GM19328 (cell line): ENCODE results near the gene GAL3ST2.
"Not testable (repeated sequence)": the region's sequence is repeated elsewhere in the genome, so short reads cannot be mapped to it uniquely, and the experiment has no call there.

Experiments
- ATAC-seq: cut with Tn5 transposase; IDR thresholded peaks from one replicate; pipeline ENCODE4 v1.9.1; 2021; ENCODE audit warnings: mild to moderate bottlenecking, moderate library complexity; ENCODE audit not compliant: unreplicated experiment

The GAL3ST2 gene

GRCh38 chr2:241746084-241746483 is 30.5 kb upstream of the GAL3ST2 start:
- no peak for ATAC-seq

- no peak for ATAC-seq
These were observed 28.0 kb upstream of the GAL3ST2 start for GRCh38 chr2:241748468-241749256.

GRCh38 chr2:241750076-241750840 is 26.4 kb upstream of the GAL3ST2 start:
- no peak for ATAC-seq

GRCh38 chr2:241751152-241751551 is 25.5 kb upstream of the GAL3ST2 start:
- no peak for ATAC-seq

- ATAC-seq: no peak
These were observed 24.8 kb upstream of the GAL3ST2 start for GRCh38 chr2:241751776-241752175.

- ATAC-seq: no peak
These were observed 24.4 kb upstream of the GAL3ST2 start for GRCh38 chr2:241752253-241752652.

- no peak for ATAC-seq
These were observed 23.8 kb upstream of the GAL3ST2 start for GRCh38 chr2:241752689-241753276.

GRCh38 chr2:241753493-241753892 is 23.1 kb upstream of the GAL3ST2 start:
- no peak for ATAC-seq

GRCh38 chr2:241754042-241754441 is 22.6 kb upstream of the GAL3ST2 start:
- no peak for ATAC-seq

- ATAC-seq: no peak
These were observed 21.5 kb upstream of the GAL3ST2 start for GRCh38 chr2:241755166-241755565.

GRCh38 chr2:241755777-241756176 is 20.8 kb upstream of the GAL3ST2 start:
- no peak for ATAC-seq

GRCh38 chr2:241759067-241759807 is 17.4 kb upstream of the GAL3ST2 start:
- ATAC-seq: no peak

- not testable (repeated sequence) for ATAC-seq
These were observed 16.7 kb upstream of the GAL3ST2 start for GRCh38 chr2:241759893-241760292.

- no peak for ATAC-seq
These were observed 16.3 kb upstream of the GAL3ST2 start for GRCh38 chr2:241760301-241760771.

- no peak for ATAC-seq
These were observed 14.2 kb upstream of the GAL3ST2 start for GRCh38 chr2:241762321-241762932.

- ATAC-seq: no peak
These were observed 13.7 kb upstream of the GAL3ST2 start for GRCh38 chr2:241762933-241763369.

- no peak for ATAC-seq
These were observed 12.9 kb upstream of the GAL3ST2 start for GRCh38 chr2:241763551-241764274.

GRCh38 chr2:241764275-241765241 is 12.1 kb upstream of the GAL3ST2 start:
- no peak for ATAC-seq
